Endothelial cell of umbilical vein (primary cell): ENCODE measurements around the gene CTF1.

ENCODE experiments used
- CTCF ChIP-seq, 2 donors: IDR thresholded peaks; 1 replicate in 1 of 2; 2 replicates in 1 of 2; pipeline ENCODE4 v1.5.1; 2011; ENCODE audit warnings: low read length in 2 of 2, mild to moderate bottlenecking in 2 of 2, moderate library complexity in 2 of 2, control low read depth in 1 of 2, inconsistent platforms in 1 of 2, low read depth in 1 of 2; ENCODE audit not compliant: insufficient read depth in 1 of 2; ENCODE audit errors: extremely low read depth in 1 of 2
- EZH2 ChIP-seq: IDR thresholded peaks from 2 replicates; pipeline ENCODE4 v1.6.1; 2012; ENCODE audit warnings: borderline replicate concordance, low read depth, mild to moderate bottlenecking, moderate library complexity, low read length, inconsistent platforms; ENCODE audit not compliant: severe bottlenecking
- POLR2A ChIP-seq: IDR thresholded peaks from 2 replicates; pipeline ENCODE4 v1.6.1; 2012; ENCODE audit warnings: low read depth, mild to moderate bottlenecking, control low read depth, low read length

- TF ChIP-seq CTCF (IDR thresholded peaks at IDR 0.05; ENCODE audit: extremely low read depth in 1 of 2, insufficient read depth in 1 of 2, low read depth in 1 of 2, low read length in 2 of 2) = no peak
- no peak for TF ChIP-seq POLR2A
- TF ChIP-seq EZH2 = no peak
These were observed 8.5 kb upstream of the CTF1 start for GRCh38 chr16:30887927-30888326.
